Naive thymus-derived CD4-positive, alpha-beta T cell (primary cell): ENCODE data around the gene MDH1B. TPM values are rescaled to one million over a fixed set of nuclear protein-coding genes. Genes with fewer than 3 reads are reported as not detected.

ENCODE experiments used
- ATAC-seq: fragments of 150-1000 bp; cut with Tn5 transposase; 2 replicates; pipeline ENCODE4 v1.10.0; 2021; ENCODE audit warnings: mild to moderate bottlenecking, moderate library complexity
- CTCF ChIA-PET: fragments of 350-600 bp; sonication (Branson Sonifier 250); formaldehyde crosslinking; loops from one replicate; lab custom pipeline; 2021; ENCODE audit warnings: antibody characterized with exemption; lab: Charles Lee
- POLR2A ChIA-PET: fragments of 350-600 bp; sonication (Branson Sonifier 250); formaldehyde crosslinking; loops from one replicate; lab custom pipeline; 2021; ENCODE audit warnings: antibody characterized with exemption, inconsistent platforms; lab: Charles Lee
- DNase-seq, 9 donors: peaks; one replicate each; pipeline versions ENCODE4 v3.0.0 to v3.0.0-alpha.2; 2020 to 2022; ENCODE audit warnings: mixed read lengths in 1 of 9
- H3K27ac ChIP-seq: one replicate; pipeline ENCODE4 v1.7.0; 2013; ENCODE audit warnings: mild to moderate bottlenecking, low read depth, low read length, moderate library complexity
- H3K27me3 ChIP-seq, 2 donors: one replicate each; pipeline ENCODE4 v1.7.0; 2013; ENCODE audit warnings: low read length in 2 of 2, mild to moderate bottlenecking in 2 of 2, moderate library complexity in 2 of 2; ENCODE audit not compliant: control insufficient read depth in 2 of 2, insufficient read depth in 2 of 2
- H3K36me3 ChIP-seq, 3 experiments: 1 replicate in 2 of 3; 2 replicates in 1 of 3; pipeline ENCODE4 v1.7.0; 2013; ENCODE audit warnings: low read length in 3 of 3, mild to moderate bottlenecking in 3 of 3, moderate library complexity in 1 of 3; ENCODE audit not compliant: insufficient read depth in 3 of 3, control insufficient read depth in 2 of 3
- H3K4me1 ChIP-seq, 2 donors: one replicate each; pipeline ENCODE4 v1.7.0; 2013; ENCODE audit warnings: low read length in 2 of 2, mild to moderate bottlenecking in 2 of 2, moderate library complexity in 1 of 2; ENCODE audit not compliant: control insufficient read depth in 2 of 2, insufficient read depth in 2 of 2
- H3K4me3 ChIP-seq: 2 replicates; pipeline ENCODE4 v1.7.0; 2013; ENCODE audit warnings: mild to moderate bottlenecking, low read length
- H3K9me3 ChIP-seq, 3 experiments: 1 replicate in 2 of 3; 2 replicates in 1 of 3; pipeline ENCODE4 v1.7.0; 2013; ENCODE audit warnings: low read length in 3 of 3; ENCODE audit not compliant: control insufficient read depth in 2 of 3
- H3K27ac Mint-ChIP-seq, 9 donors: one replicate each; pipeline ENCODE4 v1.8.0; 2020 to 2022; ENCODE audit warnings: mixed read lengths in 9 of 9, mild to moderate bottlenecking in 8 of 9, moderate library complexity in 5 of 9, inconsistent platforms in 2 of 9
- H3K27me3 Mint-ChIP-seq, 5 donors: one replicate each; pipeline ENCODE4 v1.8.0; 2021 to 2022; ENCODE audit warnings: mixed read lengths in 5 of 5, mild to moderate bottlenecking in 1 of 5
- H3K36me3 Mint-ChIP-seq, 5 donors: one replicate each; pipeline ENCODE4 v1.8.0; 2020 to 2022; ENCODE audit warnings: mixed read lengths in 5 of 5, mild to moderate bottlenecking in 3 of 5, inconsistent platforms in 1 of 5
- H3K4me1 Mint-ChIP-seq, 7 donors: one replicate each; pipeline ENCODE4 v1.8.0; 2020 to 2022; ENCODE audit warnings: mixed read lengths in 7 of 7, mild to moderate bottlenecking in 3 of 7, inconsistent platforms in 1 of 7
- H3K4me3 Mint-ChIP-seq, 10 donors: one replicate each; pipeline ENCODE4 v1.8.0; 2020 to 2022; ENCODE audit warnings: mild to moderate bottlenecking in 10 of 10, mixed read lengths in 10 of 10, moderate library complexity in 6 of 10, inconsistent platforms in 2 of 10
- H3K9me3 Mint-ChIP-seq, 11 donors: one replicate each; pipeline ENCODE4 v1.8.0; 2020 to 2022; ENCODE audit warnings: mixed read lengths in 11 of 11, mild to moderate bottlenecking in 4 of 11, inconsistent platforms in 1 of 11, moderate library complexity in 1 of 11
- intact Hi-C, 2 donors: fragments of 100-400 bp; cut with micrococcal nuclease; formaldehyde crosslinking; loops; one replicate each; pipeline ENCODE4 v1.15.1; 2023
- polyA plus RNA-seq, 2 donors: library from polyadenylated mRNA; unstranded; fragments of 300-500 nt; fragmentation: Illumina TruSeq; gene quantifications; one replicate each; pipeline ENCODE4 v1.2.3, GENCODE V29; 2021
- total RNA-seq, 6 experiments: library from RNA in 5 of 6; stranded (reverse) in 5 of 6; gene quantifications; 1 replicate in 5 of 6; 2 replicates in 1 of 6; pipeline ENCODE4 v1.2.3 and lab custom pipeline; 2021 to 2026

The MDH1B gene
- total and polyA plus RNA-seq, 7 experiments from 2014 or later, result 0.12 to 0.54 (median 0.19) TPM; not detected in 2

GRCh38 chr2:206797376-206797775, 32.2 kb upstream of the MDH1B start:
- H3K27me3 ChIP-seq, result no peaks in the 10 kb centered on the region
- DNase-seq (no peak), ATAC-seq (no peak)
- peaks cover 0 to 13% (median 0%) of the 10 kb centered on the region in 3 experiments for H3K36me3 ChIP-seq
- peaks cover 15 to 32% (median 24%) of the 10 kb centered on the region in 7 donors for H3K4me1 Mint-ChIP-seq
- H3K27ac Mint-ChIP-seq, result peak overlapping the region in 5 of 9 donors; percentile 36 to 86 (median 76)
- CTCF ChIA-PET, result interaction anchor here (0.6 to 0.8 kb wide), 2 partner anchors 676 to 1178 kb away, joined by 3 read pairs; no protein-coding TSS in a partner anchor
- no peaks in the 10 kb centered on the region for H3K27me3 Mint-ChIP-seq
- no peaks in the 10 kb centered on the region for H3K9me3 ChIP-seq
- peaks cover 0 to 4% of the 10 kb centered on the region in 2 donors for H3K4me1 ChIP-seq
- H3K27ac ChIP-seq, result no peak overlapping the region
- POLR2A ChIA-PET, result no interaction called here
- no peaks in the 10 kb centered on the region for H3K9me3 Mint-ChIP-seq
- no peak overlapping the region for H3K4me3 Mint-ChIP-seq
- intact Hi-C loops, result no loop called here
- no peak overlapping the region for H3K4me3 ChIP-seq
- peaks cover 0 to 11% (median 0%) of the 10 kb centered on the region in 5 donors for H3K36me3 Mint-ChIP-seq

DNA sequence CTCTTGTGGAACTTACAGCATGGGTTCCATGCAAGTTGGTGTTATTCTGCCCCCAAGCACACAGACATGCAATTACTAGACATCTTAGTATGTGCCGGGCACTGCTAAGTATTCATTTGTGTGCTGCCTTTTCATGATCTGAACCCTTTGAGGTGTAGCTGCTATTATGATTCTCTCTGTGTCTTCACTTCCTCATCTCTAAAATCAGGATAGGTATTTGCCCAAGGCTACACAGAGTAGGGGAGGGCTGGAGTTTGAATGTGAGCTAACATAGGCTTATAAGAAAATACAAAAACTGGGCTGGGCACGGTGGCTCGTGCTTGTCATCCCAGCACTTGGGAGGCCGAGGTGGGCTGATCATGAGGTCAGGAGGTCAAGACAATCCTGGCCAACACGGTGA, 27.5 kb upstream of the MDH1B start:
- Mint-ChIP-seq H3K27ac (peak overlapping the region in 1 of 9 donors; percentile 49), H3K9me3 (no peaks in the 10 kb centered on the region), H3K27me3 (no peaks in the 10 kb centered on the region), H3K4me1 (peaks cover 0 to 4% (median 2%) of the 10 kb centered on the region in 7 donors), H3K36me3 (peaks cover 0 to 39% (median 13%) of the 10 kb centered on the region in 5 donors), H3K4me3 (no peak overlapping the region)
- H3K27me3 ChIP-seq, result no peaks in the 10 kb centered on the region
- POLR2A ChIA-PET, result interaction anchor here (0.6 to 1.1 kb wide), 3 partner anchors 15 to 1234 kb away, joined by 3 to 4 read pairs (median 3); no protein-coding TSS in a partner anchor
- H3K4me3 ChIP-seq, result no peak overlapping the region
- H3K9me3 ChIP-seq, result no peaks in the 10 kb centered on the region
- H3K4me1 ChIP-seq, result no peaks in the 10 kb centered on the region
- CTCF ChIA-PET, result no interaction called here
- DNase-seq (no peak), ATAC-seq (no peak)
- peaks cover 8 to 59% (median 20%) of the 10 kb centered on the region in 3 experiments for H3K36me3 ChIP-seq
- H3K27ac ChIP-seq, result no peak overlapping the region
- intact Hi-C loops, result no loop called here

GRCh38 chr2:206790311-206790935, 25.3 kb upstream of the MDH1B start:
- no peak overlapping the region for H3K4me3 Mint-ChIP-seq
- no peaks in the 10 kb centered on the region for H3K9me3 ChIP-seq
- peak overlapping the region in 1 of 9 donors; percentile 58 for H3K27ac Mint-ChIP-seq
- no peaks in the 10 kb centered on the region for H3K27me3 Mint-ChIP-seq
- H3K36me3 ChIP-seq, result peaks cover 25 to 75% (median 35%) of the 10 kb centered on the region in 3 experiments
- no peak for DNase-seq
- H3K27ac ChIP-seq, result no peak overlapping the region
- intact Hi-C loops, result no loop called here
- H3K36me3 Mint-ChIP-seq, result peaks cover 0 to 48% (median 15%) of the 10 kb centered on the region in 5 donors
- H3K27me3 ChIP-seq, result no peaks in the 10 kb centered on the region
- H3K4me1 Mint-ChIP-seq, result peaks cover 0 to 4% (median 0%) of the 10 kb centered on the region in 7 donors
- no peak overlapping the region for H3K4me3 ChIP-seq
- no peak for ATAC-seq
- CTCF ChIA-PET, result interaction anchor here (0.7 to 1.9 kb wide), 3 partner anchors 8 to 681 kb away, joined by 3 to 10 read pairs (median 5); no protein-coding TSS in a partner anchor
- POLR2A ChIA-PET, result interaction anchor here (1.2 kb wide), 1 partner anchor 376 kb away, joined by 3 read pairs; the partner anchor contains the start of gene KLF7
- no peaks in the 10 kb centered on the region for H3K9me3 Mint-ChIP-seq
- H3K4me1 ChIP-seq, result no peaks in the 10 kb centered on the region

- intact Hi-C loops, result loop anchor here in 1 of 2 donors (5.0 kb wide), 2 partner anchors 227 to 392 kb away; no protein-coding TSS in a partner anchor
- ATAC-seq, result no peak
- Histone ChIP-seq H3K27me3 (no peaks in the 10 kb centered on the region), H3K9me3 (peaks cover 0 to 7% (median 0%) of the 10 kb centered on the region in 3 experiments), H3K27ac (no peak overlapping the region), H3K4me3 (no peak overlapping the region), H3K36me3 (peaks cover 35 to 84% (median 44%) of the 10 kb centered on the region in 3 experiments), H3K4me1 (no peaks in the 10 kb centered on the region)
- peaks cover 19 to 60% (median 44%) of the 10 kb centered on the region in 5 donors for H3K36me3 Mint-ChIP-seq
- H3K4me1 Mint-ChIP-seq, result peaks cover 0 to 22% (median 12%) of the 10 kb centered on the region in 7 donors
- ChIA-PET POLR2A (no interaction called here), CTCF (interaction anchor here (0.5 to 0.6 kb wide), 2 partner anchors 320 to 665 kb away, joined by 3 to 4 read pairs; no protein-coding TSS in a partner anchor)
- no peak overlapping the region for H3K4me3 Mint-ChIP-seq
- H3K27ac Mint-ChIP-seq, result peak overlapping the region in 1 of 9 donors; percentile 86
- no peaks in the 10 kb centered on the region for H3K27me3 Mint-ChIP-seq
- no peak for DNase-seq
- peaks cover 0 to 13% (median 7%) of the 10 kb centered on the region in 11 donors for H3K9me3 Mint-ChIP-seq
Measured at GRCh38 chr2:206784559-206785353, 19.6 kb upstream of the MDH1B start.

- intact Hi-C loops, result loop anchor here in 1 of 2 donors (5.0 kb wide), 2 partner anchors 226 to 391 kb away; no protein-coding TSS in a partner anchor
- H3K27ac ChIP-seq, result no peak overlapping the region
- peaks cover 34 to 84% (median 35%) of the 10 kb centered on the region in 3 experiments for H3K36me3 ChIP-seq
- ChIA-PET POLR2A (no interaction called here), CTCF (interaction anchor here (1.3 to 1.4 kb wide), 2 partner anchors 10 to 93 kb away, joined by 4 to 5 read pairs; no protein-coding TSS in a partner anchor)
- ATAC-seq, result peak; percentile 36
- H3K9me3 ChIP-seq, result peaks cover 0 to 7% (median 0%) of the 10 kb centered on the region in 3 experiments
- Mint-ChIP-seq H3K9me3 (peaks cover 0 to 23% (median 14%) of the 10 kb centered on the region in 11 donors), H3K4me3 (no peak overlapping the region), H3K36me3 (peaks cover 29 to 63% (median 48%) of the 10 kb centered on the region in 5 donors), H3K27me3 (no peaks in the 10 kb centered on the region), H3K27ac (peak overlapping the region in 2 of 9 donors; percentile 22 to 58), H3K4me1 (peaks cover 3 to 30% (median 19%) of the 10 kb centered on the region in 7 donors)
- no peaks in the 10 kb centered on the region for H3K4me1 ChIP-seq
- H3K27me3 ChIP-seq, result no peaks in the 10 kb centered on the region
- no peak overlapping the region for H3K4me3 ChIP-seq
- no peak for DNase-seq
Measured at GRCh38 chr2:206783718-206784117, 18.6 kb upstream of the MDH1B start.

- Histone ChIP-seq H3K36me3 (peaks cover 11 to 74% (median 21%) of the 10 kb centered on the region in 3 experiments), H3K27ac (no peak overlapping the region), H3K4me3 (no peak overlapping the region), H3K27me3 (no peaks in the 10 kb centered on the region), H3K4me1 (no peaks in the 10 kb centered on the region), H3K9me3 (peaks cover 0 to 7% (median 0%) of the 10 kb centered on the region in 3 experiments)
- Mint-ChIP-seq H3K36me3 (peaks cover 41 to 81% (median 69%) of the 10 kb centered on the region in 5 donors), H3K9me3 (peaks cover 0 to 35% (median 16%) of the 10 kb centered on the region in 11 donors), H3K27me3 (no peaks in the 10 kb centered on the region), H3K27ac (peak overlapping the region in 3 of 9 donors; percentile 0 to 19 (median 2)), H3K4me3 (no peak overlapping the region), H3K4me1 (peaks cover 8 to 46% (median 40%) of the 10 kb centered on the region in 7 donors)
- no peak for ATAC-seq
- DNase-seq, result no peak
- CTCF ChIA-PET, result interaction anchor here (0.6 to 2.3 kb wide), 3 partner anchors 20 to 1034 kb away, joined by 4 to 7 read pairs (median 4); no protein-coding TSS in a partner anchor
- intact Hi-C loops, result loop anchor here (1.0 to 5.0 kb wide), 4 partner anchors 14 to 388 kb away; no protein-coding TSS in a partner anchor
- POLR2A ChIA-PET, result interaction anchor here (2.6 kb wide), 1 partner anchor 15 kb away, joined by 13 read pairs; the partner anchor contains the start of genes FASTKD2 and MDH1B
Measured at GRCh38 chr2:206780671-206781070, 15.5 kb upstream of the MDH1B start.
